ENCODE measurements around the gene B3GNT7. TPM values are rescaled to one million over a fixed set of nuclear protein-coding genes. Genes with fewer than 3 reads are reported as not detected.

B3GNT7 gene
- total RNA-seq, 2 donors from 2014 or later: 244 to 258 TPM

DNA sequence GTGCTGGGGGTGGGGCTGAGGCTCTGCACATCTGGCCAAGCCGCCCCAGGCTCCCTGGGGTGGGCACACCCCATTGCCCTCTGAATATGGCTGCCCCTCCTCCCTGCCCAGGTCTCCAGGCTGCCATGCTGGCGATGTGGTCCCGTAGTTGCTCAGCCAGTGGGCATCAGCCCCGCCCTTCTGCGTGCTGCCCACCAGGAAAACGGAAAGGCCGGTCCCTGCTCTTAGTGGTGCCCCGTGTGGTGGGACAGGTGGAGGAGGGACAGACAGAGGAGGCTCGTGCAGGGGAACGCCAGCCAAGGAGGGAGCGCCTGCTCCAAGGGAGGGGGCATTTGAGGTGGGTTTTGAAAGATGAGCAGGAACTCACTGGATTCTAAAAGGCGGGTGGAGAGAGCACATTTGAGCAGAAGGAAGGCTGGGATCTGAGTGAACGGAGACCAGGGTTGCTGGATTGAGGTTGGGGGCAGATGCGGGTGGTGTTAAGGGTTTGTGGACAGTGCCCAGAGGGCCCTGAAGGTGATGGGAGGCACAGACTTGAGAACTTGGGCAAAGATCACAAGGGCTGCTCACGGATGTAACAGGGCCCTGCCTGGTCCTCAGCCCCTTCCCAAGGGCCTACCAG is 6.7 kb upstream of the B3GNT7 start:
- Histone ChIP-seq H3K9ac (ENCODE audit: low read depth in 2 of 2, low read length in 2 of 2) (no peak overlapping the region), H3K36me3 (no peaks in the 10 kb centered on the region), H3K4me3 (no peak overlapping the region), H3K4me1 (no peaks in the 10 kb centered on the region), H3K27ac (no peak overlapping the region), H3K9me3 (no peaks in the 10 kb centered on the region), H3K27me3 (no peaks in the 10 kb centered on the region)
- DNase-seq: no peak
- TF ChIP-seq, protein P1, sequence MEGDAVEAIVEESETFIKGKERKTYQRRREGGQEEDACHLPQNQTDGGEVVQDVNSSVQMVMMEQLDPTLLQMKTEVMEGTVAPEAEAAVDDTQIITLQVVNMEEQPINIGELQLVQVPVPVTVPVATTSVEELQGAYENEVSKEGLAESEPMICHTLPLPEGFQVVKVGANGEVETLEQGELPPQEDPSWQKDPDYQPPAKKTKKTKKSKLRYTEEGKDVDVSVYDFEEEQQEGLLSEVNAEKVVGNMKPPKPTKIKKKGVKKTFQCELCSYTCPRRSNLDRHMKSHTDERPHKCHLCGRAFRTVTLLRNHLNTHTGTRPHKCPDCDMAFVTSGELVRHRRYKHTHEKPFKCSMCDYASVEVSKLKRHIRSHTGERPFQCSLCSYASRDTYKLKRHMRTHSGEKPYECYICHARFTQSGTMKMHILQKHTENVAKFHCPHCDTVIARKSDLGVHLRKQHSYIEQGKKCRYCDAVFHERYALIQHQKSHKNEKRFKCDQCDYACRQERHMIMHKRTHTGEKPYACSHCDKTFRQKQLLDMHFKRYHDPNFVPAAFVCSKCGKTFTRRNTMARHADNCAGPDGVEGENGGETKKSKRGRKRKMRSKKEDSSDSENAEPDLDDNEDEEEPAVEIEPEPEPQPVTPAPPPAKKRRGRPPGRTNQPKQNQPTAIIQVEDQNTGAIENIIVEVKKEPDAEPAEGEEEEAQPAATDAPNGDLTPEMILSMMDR (IDR thresholded peaks at IDR 0.05): no peak
- intact Hi-C loops (cut with DNase I): no loop called here

GRCh38 chr2:231390667-231391066 is 4.8 kb upstream of the B3GNT7 start:
- no peak for DNase-seq
- no peaks in the 10 kb centered on the region for H3K27me3 ChIP-seq
- intact Hi-C loops (cut with DNase I): no loop called here

DNA sequence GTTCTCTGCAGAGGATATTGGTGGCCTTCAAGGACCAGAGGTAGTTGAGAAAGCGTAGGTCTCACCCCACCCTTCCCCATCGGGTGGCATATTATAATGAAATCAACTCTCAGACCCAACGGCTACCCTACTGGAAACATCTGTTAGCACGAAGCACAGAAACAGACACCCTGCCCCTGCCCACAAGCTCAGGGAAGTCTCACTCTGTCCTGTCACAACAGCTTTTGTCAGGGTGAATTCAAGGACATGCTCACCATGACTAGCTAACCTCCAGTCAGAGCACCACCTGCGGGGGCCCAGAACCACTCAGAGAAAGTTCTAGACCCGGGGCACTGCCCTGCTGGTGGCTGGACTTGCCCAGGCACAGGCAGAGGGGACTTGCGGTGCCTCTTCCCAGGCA is 3.5 kb upstream of the B3GNT7 start:
- no peaks in the 10 kb centered on the region for H3K27me3 ChIP-seq

More at GRCh38 chr2:231390667-231391066, 4.8 kb upstream of the B3GNT7 start:
- no peak overlapping the region for H3K27ac ChIP-seq
- TF ChIP-seq, protein P1 (IDR thresholded peaks at IDR 0.05): no peak
- no peaks in the 10 kb centered on the region for H3K4me1 ChIP-seq
- no peak overlapping the region for H3K4me3 ChIP-seq
- no peaks in the 10 kb centered on the region for H3K9me3 ChIP-seq
- no peak overlapping the region for H3K9ac ChIP-seq (ENCODE audit: low read depth in 2 of 2, low read length in 2 of 2)
- H3K36me3 ChIP-seq: no peaks in the 10 kb centered on the region

DNA sequence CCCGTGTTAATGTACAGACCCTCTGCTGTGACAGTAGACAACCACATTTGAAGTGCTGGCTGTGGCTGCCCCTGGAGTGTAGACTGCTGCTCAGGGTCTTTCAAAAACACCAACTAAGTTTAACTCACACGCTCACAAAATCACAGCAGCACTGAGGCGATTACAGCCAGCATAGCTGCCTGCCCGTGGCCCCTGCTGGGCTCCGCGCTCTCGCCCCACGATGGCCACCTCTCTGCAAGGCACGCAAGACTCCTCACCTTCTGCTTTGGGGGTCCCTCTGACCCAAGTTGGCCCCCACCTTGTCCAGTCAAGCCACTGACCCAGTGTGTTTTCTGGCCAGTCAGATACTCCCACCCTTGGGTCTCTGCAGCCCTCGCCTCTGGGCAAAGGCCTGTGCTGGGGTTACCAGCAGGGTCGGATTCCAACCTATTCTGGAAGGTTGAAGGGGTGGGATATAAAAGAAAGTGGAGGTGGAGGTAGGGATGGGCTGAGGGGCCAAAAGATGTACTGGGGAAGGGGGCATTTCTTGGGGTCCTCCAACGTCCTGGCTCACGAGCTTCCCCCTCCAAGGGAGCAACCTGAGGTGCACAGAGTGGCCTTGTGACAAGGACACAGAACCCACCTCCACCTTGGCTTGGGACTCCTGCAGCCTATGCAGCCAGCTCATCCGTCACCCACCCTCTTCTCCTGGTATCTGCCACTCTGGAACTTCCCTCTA is 2.9 kb upstream of the B3GNT7 start:
- DNase-seq: no peak
- H3K27me3 ChIP-seq: no peaks in the 10 kb centered on the region
- intact Hi-C loops (cut with DNase I): no loop called here

More for the DNA sequence above, 3.5 kb upstream of the B3GNT7 start:
- DNase-seq: no peak
- TF ChIP-seq, protein P1 (IDR thresholded peaks at IDR 0.05): no peak
- Histone ChIP-seq H3K9ac (ENCODE audit: low read depth in 2 of 2, low read length in 2 of 2) (no peak overlapping the region), H3K4me1 (no peaks in the 10 kb centered on the region), H3K9me3 (no peaks in the 10 kb centered on the region), H3K27ac (no peak overlapping the region), H3K4me3 (no peak overlapping the region), H3K36me3 (no peaks in the 10 kb centered on the region)
- intact Hi-C loops (cut with DNase I): no loop called here

More for the DNA sequence above, 2.9 kb upstream of the B3GNT7 start:
- Histone ChIP-seq H3K27ac (no peak overlapping the region), H3K9me3 (no peaks in the 10 kb centered on the region), H3K9ac (ENCODE audit: low read depth in 2 of 2, low read length in 2 of 2) (no peak overlapping the region), H3K4me1 (no peaks in the 10 kb centered on the region), H3K4me3 (no peak overlapping the region), H3K36me3 (no peaks in the 10 kb centered on the region)
- TF ChIP-seq, protein P1 (IDR thresholded peaks at IDR 0.05): no peak

Data from colonic mucosa (tissue), 4 donors.